Measurements from ENCODE around the gene RIN3.

Gene RIN3

DNA sequence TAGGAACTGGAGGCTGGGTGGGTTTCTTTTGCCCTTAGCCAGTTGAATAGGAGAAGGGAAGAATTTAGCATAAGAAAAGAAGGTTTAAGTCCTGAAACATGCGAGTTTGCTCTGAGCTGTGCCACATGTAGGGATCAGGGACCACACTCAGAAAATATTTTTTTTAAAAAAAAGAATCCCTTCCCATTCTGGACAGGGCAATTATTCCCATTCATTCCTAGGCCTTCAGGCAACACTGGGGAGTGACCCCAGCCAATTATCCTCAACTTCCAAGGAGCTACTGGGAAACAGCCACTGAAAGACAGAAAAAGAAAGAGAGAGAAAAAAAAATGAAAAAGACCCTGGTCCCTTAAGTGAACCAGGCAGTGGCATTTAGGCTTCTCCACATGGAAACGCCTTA is 115.1 kb downstream of the RIN3 start:
- POLR2A ChIA-PET = no interaction called here
- CTCF ChIA-PET = no interaction called here
- no peak for DNase-seq (ENCODE audit: extremely low spot score)
- TF ChIP-seq FOXA1 (IDR thresholded peaks at IDR 0.05) (no peak), L3MBTL2 (conservative IDR thresholded peaks at IDR 0.05) (no peak), ARNT (IDR thresholded peaks at IDR 0.05) (no peak), TARDBP (IDR thresholded peaks at IDR 0.05) (no peak)

- TF ChIP-seq FOXM1 (IDR thresholded peaks at IDR 0.05; ENCODE audit: borderline replicate concordance) = no peak
- no peak for TF ChIP-seq LEF1 (IDR thresholded peaks at IDR 0.05; ENCODE audit: borderline replicate concordance)
- TF ChIP-seq L3MBTL2 (conservative IDR thresholded peaks at IDR 0.05) = no peak
- no peak for TF ChIP-seq ELF4 (IDR thresholded peaks at IDR 0.05)
- DNase-seq (ENCODE audit: extremely low spot score) = no peak
- POLR2A ChIA-PET = no interaction called here
These were observed 116.8 kb downstream of the RIN3 start for GRCh38 chr14:92630367-92630766.

GRCh38 chr14:92631098-92631497 is 117.5 kb downstream of the RIN3 start:
- ChIA-PET CTCF (no interaction called here), POLR2A (no interaction called here)
- TF ChIP-seq ARNT (IDR thresholded peaks at IDR 0.05) (no peak), SUZ12 (IDR thresholded peaks at IDR 0.05) (no peak), BHLHE40 (IDR thresholded peaks at IDR 0.05; ENCODE audit: borderline replicate concordance) (no peak), L3MBTL2 (conservative IDR thresholded peaks at IDR 0.05) (no peak), FOXM1 (IDR thresholded peaks at IDR 0.05; ENCODE audit: borderline replicate concordance) (no peak), NFRKB (IDR thresholded peaks at IDR 0.05) (no peak), SP1 (IDR thresholded peaks at IDR 0.05) (no peak), ZNF384 (IDR thresholded peaks at IDR 0.05) (no peak), ELF4 (IDR thresholded peaks at IDR 0.05) (no peak), PKNOX1 (IDR thresholded peaks at IDR 0.05) (no peak), FOXA1 (IDR thresholded peaks at IDR 0.05) (no peak), LEF1 (IDR thresholded peaks at IDR 0.05; ENCODE audit: borderline replicate concordance) (no peak), TARDBP (IDR thresholded peaks at IDR 0.05) (no peak), FOXK2 (IDR thresholded peaks at IDR 0.05) (no peak), CTBP1 (IDR thresholded peaks at IDR 0.05; ENCODE audit: borderline replicate concordance) (no peak)
- no peak for DNase-seq (ENCODE audit: extremely low spot score)

More at GRCh38 chr14:92630367-92630766, 116.8 kb downstream of the RIN3 start:
- CTCF ChIA-PET = no interaction called here

DNA sequence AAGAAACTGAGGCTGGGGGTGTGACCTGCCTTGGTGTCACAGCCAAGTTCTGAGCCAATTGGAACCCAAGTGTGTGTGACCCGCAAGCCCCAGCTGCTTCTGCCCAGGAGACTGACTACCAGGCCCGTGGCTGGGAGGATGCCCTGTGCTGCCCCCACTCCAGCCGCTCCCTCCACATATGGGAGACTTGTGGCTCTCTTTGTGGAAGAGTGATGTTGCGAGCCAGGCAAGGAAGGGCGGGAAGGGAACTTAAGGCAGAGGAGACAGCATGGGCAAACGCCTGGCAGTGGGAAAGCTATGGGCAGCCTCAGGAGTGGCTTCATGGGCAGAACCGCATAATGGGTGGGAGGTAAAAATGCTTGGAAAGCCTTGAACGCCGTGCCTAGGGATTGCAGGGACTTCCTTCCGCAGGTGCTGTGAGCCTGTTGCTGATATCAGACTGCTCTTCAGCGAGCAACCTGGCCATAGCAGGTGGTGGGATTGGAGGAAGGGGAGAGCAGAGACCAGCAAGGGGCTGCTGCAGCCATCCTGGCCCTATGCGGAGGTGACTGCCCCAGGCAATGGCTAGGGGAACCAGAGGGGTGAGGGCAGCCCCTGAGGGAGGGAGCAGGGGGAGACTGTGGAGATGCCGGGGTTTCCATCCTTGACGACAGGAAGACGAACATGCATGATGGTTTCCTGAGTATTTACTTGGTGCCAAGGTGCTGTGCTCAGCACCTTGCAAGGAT is 119.1 kb downstream of the RIN3 start:
- CTCF ChIA-PET = no interaction called here
- no peak for TF ChIP-seq TARDBP (IDR thresholded peaks at IDR 0.05)
- TF ChIP-seq NFRKB (IDR thresholded peaks at IDR 0.05) = no peak
- no peak for TF ChIP-seq FOXA1 (IDR thresholded peaks at IDR 0.05)
- no peak for TF ChIP-seq PKNOX1 (IDR thresholded peaks at IDR 0.05)
- no peak for TF ChIP-seq FOXM1 (IDR thresholded peaks at IDR 0.05; ENCODE audit: borderline replicate concordance)
- no peak for TF ChIP-seq L3MBTL2 (conservative IDR thresholded peaks at IDR 0.05)
- TF ChIP-seq ARNT (IDR thresholded peaks at IDR 0.05) = no peak
- TF ChIP-seq LEF1 (IDR thresholded peaks at IDR 0.05; ENCODE audit: borderline replicate concordance) = no peak
- TF ChIP-seq ELF4 (IDR thresholded peaks at IDR 0.05) = no peak
- TF ChIP-seq HDGF (IDR thresholded peaks at IDR 0.05; ENCODE audit: borderline replicate concordance) = no peak
- no peak for TF ChIP-seq BHLHE40 (IDR thresholded peaks at IDR 0.05; ENCODE audit: borderline replicate concordance)
- TF ChIP-seq CTBP1 (IDR thresholded peaks at IDR 0.05; ENCODE audit: borderline replicate concordance) = no peak
- no peak for TF ChIP-seq FOXK2 (IDR thresholded peaks at IDR 0.05)
- no peak for TF ChIP-seq ZNF384 (IDR thresholded peaks at IDR 0.05)
- no peak for TF ChIP-seq SP1 (IDR thresholded peaks at IDR 0.05)
- TF ChIP-seq SUZ12 (IDR thresholded peaks at IDR 0.05) = no peak
- POLR2A ChIA-PET = no interaction called here
- DNase-seq (ENCODE audit: extremely low spot score) = no peak

DNA sequence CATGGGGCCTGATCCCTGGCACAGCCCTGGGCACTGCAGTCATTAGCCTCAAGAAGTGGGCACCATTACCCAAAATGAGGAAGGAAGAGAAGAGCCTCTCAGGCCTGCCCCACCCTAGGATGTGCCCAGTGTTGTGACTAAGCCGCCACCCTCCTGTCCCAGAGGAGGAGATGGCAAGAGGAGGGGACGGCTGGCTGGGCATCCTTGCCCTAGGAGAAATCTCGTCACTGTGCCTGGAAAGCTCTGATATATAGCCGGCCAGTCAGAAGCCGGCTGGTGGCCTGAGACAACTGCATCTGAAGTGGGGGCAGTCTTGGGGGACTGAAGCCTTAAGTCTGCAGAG is 119.7 kb downstream of the RIN3 start:
- TF ChIP-seq NFRKB (IDR thresholded peaks at IDR 0.05) (no peak), LEF1 (IDR thresholded peaks at IDR 0.05; ENCODE audit: borderline replicate concordance) (no peak), SUZ12 (IDR thresholded peaks at IDR 0.05) (no peak), CTBP1 (IDR thresholded peaks at IDR 0.05; ENCODE audit: borderline replicate concordance) (no peak), HDGF (IDR thresholded peaks at IDR 0.05; ENCODE audit: borderline replicate concordance) (no peak), BHLHE40 (IDR thresholded peaks at IDR 0.05; ENCODE audit: borderline replicate concordance) (no peak), ZNF384 (IDR thresholded peaks at IDR 0.05) (no peak), L3MBTL2 (conservative IDR thresholded peaks at IDR 0.05) (no peak), ARNT (IDR thresholded peaks at IDR 0.05) (no peak)
- CTCF ChIA-PET = no interaction called here
- no peak for DNase-seq (ENCODE audit: extremely low spot score)
- POLR2A ChIA-PET = no interaction called here

GRCh38 chr14:92633724-92634123 is 120.1 kb downstream of the RIN3 start:
- ChIA-PET CTCF (interaction anchor here (1.1 kb wide), 1 partner anchor 21 kb away, joined by 3 read pairs; no protein-coding TSS in a partner anchor), POLR2A (no interaction called here)
- TF ChIP-seq LEF1 (IDR thresholded peaks at IDR 0.05; ENCODE audit: borderline replicate concordance) (no peak), CTBP1 (IDR thresholded peaks at IDR 0.05; ENCODE audit: borderline replicate concordance) (no peak), FOXM1 (IDR thresholded peaks at IDR 0.05; ENCODE audit: borderline replicate concordance) (no peak), TARDBP (IDR thresholded peaks at IDR 0.05) (no peak), BHLHE40 (IDR thresholded peaks at IDR 0.05; ENCODE audit: borderline replicate concordance) (no peak), ELF4 (IDR thresholded peaks at IDR 0.05) (no peak), PKNOX1 (IDR thresholded peaks at IDR 0.05) (no peak), FOXK2 (IDR thresholded peaks at IDR 0.05) (no peak), SP1 (IDR thresholded peaks at IDR 0.05) (no peak), L3MBTL2 (conservative IDR thresholded peaks at IDR 0.05) (no peak), SUZ12 (IDR thresholded peaks at IDR 0.05) (no peak), NFRKB (IDR thresholded peaks at IDR 0.05) (no peak), HDGF (IDR thresholded peaks at IDR 0.05; ENCODE audit: borderline replicate concordance) (no peak), ARNT (IDR thresholded peaks at IDR 0.05) (no peak), FOXA1 (IDR thresholded peaks at IDR 0.05) (no peak), ZNF384 (IDR thresholded peaks at IDR 0.05) (no peak)
- DNase-seq (ENCODE audit: extremely low spot score) = no peak
